Endothelial cell of umbilical vein (primary cell): ENCODE data around the gene XYLT1. TPM values are rescaled to one million over a fixed set of nuclear protein-coding genes. Genes with fewer than 3 reads are reported as not detected.

ENCODE experiments used
- BruUV-seq: library from RNA; stranded (reverse); fragments of 400-500 nt; replicated peaks from 2 replicates; lab custom pipeline; 2021; lab: Mats Ljungman, UMichigan
- CTCF ChIA-PET: fragments of 300-600, 350-600 bp; sonication (Branson Sonifier 250); formaldehyde crosslinking; loops from one replicate; lab custom pipeline; 2021; ENCODE audit warnings: antibody characterized with exemption, inconsistent platforms; lab: Charles Lee
- POLR2A ChIA-PET: fragments of 300-600, 350-600 bp; sonication (Branson Sonifier 250); formaldehyde crosslinking; loops from one replicate; lab custom pipeline; 2021; ENCODE audit warnings: antibody characterized with exemption, inconsistent platforms; lab: Charles Lee
- DNase-seq: peaks from one replicate; pipeline ENCODE4 v3.0.0-alpha.2; 2011; ENCODE audit warnings: low read depth, low spot score
- FAIRE-seq: peaks from 2 replicates; lab custom pipeline; 2011; peaks lifted over from hg19 to GRCh38; lab: Jason Lieb, UNC
- H2AFZ ChIP-seq: 2 replicates; pipeline ENCODE4 v1.6.0; 2012; ENCODE audit warnings: low read depth, low read length, control low read depth, inconsistent platforms
- H3K27ac ChIP-seq: 2 replicates; pipeline ENCODE4 v1.5.1; 2011; ENCODE audit warnings: low read depth, mild to moderate bottlenecking, control low read depth, low read length, moderate library complexity; ENCODE audit not compliant: insufficient read depth
- H3K27me3 ChIP-seq, 2 experiments: 2 replicates each; pipeline versions ENCODE4 v1.6.0 to v1.6.1; 2011; ENCODE audit warnings: low read length in 2 of 2, mixed read lengths in 1 of 2; ENCODE audit not compliant: control insufficient read depth in 2 of 2, insufficient read depth in 2 of 2
- H3K36me3 ChIP-seq, 2 experiments: 2 replicates in 1 of 2; 3 replicates in 1 of 2; pipeline ENCODE4 v1.5.1; 2011; ENCODE audit warnings: low read length in 2 of 2, mild to moderate bottlenecking in 1 of 2, moderate library complexity in 1 of 2; ENCODE audit not compliant: control insufficient read depth in 2 of 2, insufficient read depth in 2 of 2; ENCODE audit errors: extremely low read depth in 1 of 2
- H3K4me1 ChIP-seq: 3 replicates; pipeline ENCODE4 v1.5.1; 2011; ENCODE audit warnings: mild to moderate bottlenecking, low read length; ENCODE audit not compliant: control insufficient read depth, insufficient read depth; ENCODE audit errors: extremely low read depth
- H3K4me2 ChIP-seq: 2 replicates; pipeline ENCODE4 v1.6.1; 2011; ENCODE audit warnings: low read length, control low read depth, mixed read lengths; ENCODE audit not compliant: insufficient read depth
- H3K4me3 ChIP-seq, 3 experiments: fragments of 200-600 bp in 1 of 3; sonication (generic), shearing (Covaris generic) in 1 of 3; replicated peaks in 1 of 3; 2 replicates each; pipeline ENCODE4 v1.5.1; 2011 to 2016; ENCODE audit warnings: control low read depth in 3 of 3, low read length in 3 of 3, mild to moderate bottlenecking in 2 of 3, inconsistent platforms in 1 of 3, low read depth in 1 of 3, moderate library complexity in 1 of 3; ENCODE audit not compliant: insufficient read depth in 1 of 3
- H3K79me2 ChIP-seq: 2 replicates; pipeline ENCODE4 v1.6.0; 2012; ENCODE audit warnings: low read length, inconsistent platforms; ENCODE audit not compliant: control insufficient read depth, insufficient read depth
- H3K9ac ChIP-seq: replicated peaks from 2 replicates; pipeline ENCODE3; 2011; ENCODE audit warnings: low read length, control low read depth; ENCODE audit not compliant: insufficient read depth; ENCODE audit errors: extremely low read depth
- H3K9me1 ChIP-seq: replicated peaks from 3 replicates; pipeline ENCODE4 v1.6.0; 2011; ENCODE audit warnings: mild to moderate bottlenecking, low read length; ENCODE audit not compliant: control insufficient read depth, insufficient read depth; ENCODE audit errors: extremely low read depth
- H3K9me3 ChIP-seq: replicated peaks from 2 replicates; pipeline ENCODE4 v1.5.1; 2012; ENCODE audit warnings: low read length, inconsistent platforms; ENCODE audit not compliant: control insufficient read depth, insufficient read depth
- H4K20me1 ChIP-seq: replicated peaks from 2 replicates; pipeline ENCODE3; 2011; ENCODE audit warnings: mild to moderate bottlenecking, low read length; ENCODE audit not compliant: control insufficient read depth, insufficient read depth; ENCODE audit errors: extremely low read depth
- EZH2 ChIP-seq: IDR thresholded peaks from 2 replicates; pipeline ENCODE4 v1.6.1; 2012; ENCODE audit warnings: borderline replicate concordance, low read depth, mild to moderate bottlenecking, moderate library complexity, low read length, inconsistent platforms; ENCODE audit not compliant: severe bottlenecking
- FOS ChIP-seq: IDR thresholded peaks from 2 replicates; pipeline ENCODE4 v1.6.1; 2011; ENCODE audit warnings: mild to moderate bottlenecking, low read length, moderate library complexity, borderline replicate concordance; ENCODE audit not compliant: insufficient read depth
- GATA2 ChIP-seq: IDR thresholded peaks from 2 replicates; pipeline ENCODE4 v1.7.0; 2011; ENCODE audit warnings: low read depth, mild to moderate bottlenecking, moderate library complexity, mixed read lengths, low read length; ENCODE audit not compliant: insufficient read length, insufficient read depth
- JUN ChIP-seq: IDR thresholded peaks from 2 replicates; pipeline ENCODE4 v1.6.1; 2011; ENCODE audit warnings: borderline replicate concordance, low read depth; ENCODE audit not compliant: insufficient read length, insufficient read depth
- MYC ChIP-seq: IDR thresholded peaks from one replicate; pipeline ENCODE4 v1.6.1; 2011; ENCODE audit warnings: mild to moderate bottlenecking, low read depth, low read length
- POLR2A ChIP-seq: IDR thresholded peaks from 2 replicates; pipeline ENCODE4 v1.6.1; 2012; ENCODE audit warnings: low read depth, mild to moderate bottlenecking, control low read depth, low read length
- POLR2AphosphoS5 ChIP-seq: IDR thresholded peaks from 2 replicates; pipeline ENCODE4 v1.6.1; 2012; ENCODE audit warnings: low read depth, mild to moderate bottlenecking, control low read depth, low read length, moderate library complexity; ENCODE audit not compliant: insufficient read depth
- dilution Hi-C: fragments of 300-500 bp; cut with MboI; formaldehyde crosslinking; loops from one replicate; pipeline ENCODE4 v1.15.0; 2019; ENCODE audit warnings: low sequenced_read_pairs; ENCODE audit not compliant: extremely low pct_ligation_motif_present
- intact Hi-C: fragments of 100-400 bp; cut with micrococcal nuclease; formaldehyde crosslinking; loops from one replicate; pipeline ENCODE4 v1.10.0; 2022
- polyA plus RNA-seq, 4 experiments: library from polyadenylated mRNA; depleted of rRNA in 3 of 4; stranded (reverse) in 3 of 4; unstranded in 1 of 4; fragments of >200 nt; gene quantifications; 2 replicates each; pipeline versions ENCODE4 v1.2.1 to v1.2.3, GENCODE V29; 2011 to 2012; ENCODE audit warnings: missing spikeins in 1 of 4
- total RNA-seq: library from RNA; stranded (reverse); gene quantifications from 2 replicates; pipeline ENCODE4 v1.2.3, GENCODE V29; 2021
- TF ChIP-seq, protein P1 (sequence below): IDR thresholded peaks from 2 replicates; pipeline ENCODE4 v1.6.1; 2011; ENCODE audit not compliant: insufficient read depth, insufficient read length
- TF ChIP-seq, protein P2 (sequence below), 2 donors: IDR thresholded peaks; 1 replicate in 1 of 2; 2 replicates in 1 of 2; pipeline ENCODE4 v1.5.1; 2011; ENCODE audit warnings: low read length in 2 of 2, mild to moderate bottlenecking in 2 of 2, moderate library complexity in 2 of 2, control low read depth in 1 of 2, inconsistent platforms in 1 of 2, low read depth in 1 of 2; ENCODE audit not compliant: insufficient read depth in 1 of 2; ENCODE audit errors: extremely low read depth in 1 of 2

XYLT1 gene
- total and polyA plus RNA-seq, 2 donors (not counting 3 experiments of a cell fraction or from before 2014, with no cell fraction given): 0.63 to 2.9 TPM

GRCh38 chr16:17286443-17286842 is 184.3 kb downstream of the XYLT1 start:
- Histone ChIP-seq H2AFZ (no peak overlapping the region), H3K4me2 (no peak overlapping the region), H3K9me1 (no peaks in the 10 kb centered on the region), H3K9me3 (no peaks in the 10 kb centered on the region), H3K36me3 (no peaks in the 10 kb centered on the region), H3K27me3 (no peaks in the 10 kb centered on the region), H3K27ac (no peak overlapping the region), H4K20me1 (no peaks in the 10 kb centered on the region), H3K79me2 (no peaks in the 10 kb centered on the region), H3K9ac (no peak overlapping the region), H3K4me1 (no peaks in the 10 kb centered on the region), H3K4me3 (no peak overlapping the region)
- dilution Hi-C loops: no loop called here
- BruUV-seq: no TSS peak
- TF ChIP-seq MYC: no peak
- TF ChIP-seq, protein P1, sequence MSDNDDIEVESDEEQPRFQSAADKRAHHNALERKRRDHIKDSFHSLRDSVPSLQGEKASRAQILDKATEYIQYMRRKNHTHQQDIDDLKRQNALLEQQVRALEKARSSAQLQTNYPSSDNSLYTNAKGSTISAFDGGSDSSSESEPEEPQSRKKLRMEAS: no peak
- no peak for TF ChIP-seq POLR2A
- TF ChIP-seq, protein P2, sequence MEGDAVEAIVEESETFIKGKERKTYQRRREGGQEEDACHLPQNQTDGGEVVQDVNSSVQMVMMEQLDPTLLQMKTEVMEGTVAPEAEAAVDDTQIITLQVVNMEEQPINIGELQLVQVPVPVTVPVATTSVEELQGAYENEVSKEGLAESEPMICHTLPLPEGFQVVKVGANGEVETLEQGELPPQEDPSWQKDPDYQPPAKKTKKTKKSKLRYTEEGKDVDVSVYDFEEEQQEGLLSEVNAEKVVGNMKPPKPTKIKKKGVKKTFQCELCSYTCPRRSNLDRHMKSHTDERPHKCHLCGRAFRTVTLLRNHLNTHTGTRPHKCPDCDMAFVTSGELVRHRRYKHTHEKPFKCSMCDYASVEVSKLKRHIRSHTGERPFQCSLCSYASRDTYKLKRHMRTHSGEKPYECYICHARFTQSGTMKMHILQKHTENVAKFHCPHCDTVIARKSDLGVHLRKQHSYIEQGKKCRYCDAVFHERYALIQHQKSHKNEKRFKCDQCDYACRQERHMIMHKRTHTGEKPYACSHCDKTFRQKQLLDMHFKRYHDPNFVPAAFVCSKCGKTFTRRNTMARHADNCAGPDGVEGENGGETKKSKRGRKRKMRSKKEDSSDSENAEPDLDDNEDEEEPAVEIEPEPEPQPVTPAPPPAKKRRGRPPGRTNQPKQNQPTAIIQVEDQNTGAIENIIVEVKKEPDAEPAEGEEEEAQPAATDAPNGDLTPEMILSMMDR (IDR thresholded peaks at IDR 0.05; ENCODE audit: extremely low read depth in 1 of 2, insufficient read depth in 1 of 2, low read depth in 1 of 2, low read length in 2 of 2): no peak
- DNase-seq (no peak), FAIRE-seq (no peak)
- intact Hi-C loops: no loop called here
- ChIA-PET POLR2A (no interaction called here), CTCF (no interaction called here)

DNA sequence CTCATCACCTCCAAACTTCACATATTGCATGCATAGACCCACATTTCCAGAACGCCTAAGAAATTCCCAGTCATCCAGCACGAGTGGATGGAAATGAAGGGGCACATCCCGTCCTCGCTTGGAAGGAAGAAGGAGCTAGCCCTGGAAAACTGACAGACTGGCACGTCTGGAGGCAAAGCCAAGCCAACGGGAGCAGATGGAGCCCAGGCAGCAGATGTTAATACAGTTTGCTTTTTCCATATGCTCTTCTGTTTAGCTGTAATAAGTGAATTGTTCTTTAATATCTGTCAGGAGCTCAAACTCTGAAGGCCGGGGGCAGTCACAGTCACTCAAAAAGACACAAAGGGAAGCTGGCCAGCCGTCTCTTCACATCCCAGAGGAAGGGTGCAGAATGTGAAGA is 187.7 kb downstream of the XYLT1 start:
- Histone ChIP-seq H3K4me1 (no peaks in the 10 kb centered on the region), H4K20me1 (no peaks in the 10 kb centered on the region), H3K27ac (no peak overlapping the region), H3K27me3 (no peaks in the 10 kb centered on the region), H3K4me3 (no peak overlapping the region), H3K36me3 (no peaks in the 10 kb centered on the region), H2AFZ (no peak overlapping the region), H3K4me2 (no peak overlapping the region), H3K9me3 (no peaks in the 10 kb centered on the region), H3K79me2 (no peaks in the 10 kb centered on the region), H3K9ac (no peak overlapping the region), H3K9me1 (no peaks in the 10 kb centered on the region)
- dilution Hi-C loops (no loop called here), intact Hi-C loops (no loop called here)
- FAIRE-seq (no peak), DNase-seq (no peak)
- TF ChIP-seq, protein P1: no peak
- TF ChIP-seq JUN (no peak), MYC (no peak), FOS (no peak), GATA2 (no peak), POLR2AphosphoS5 (no peak), POLR2A (no peak), EZH2 (no peak)
- TF ChIP-seq, protein P2 (IDR thresholded peaks at IDR 0.05; ENCODE audit: extremely low read depth in 1 of 2, insufficient read depth in 1 of 2, low read depth in 1 of 2, low read length in 2 of 2): no peak
- ChIA-PET POLR2A (no interaction called here), CTCF (no interaction called here)
- BruUV-seq: no TSS peak
